NT2/D1 (cell line): ENCODE data around the gene TMEM132A.

Experiments
- SUZ12 ChIP-seq: IDR thresholded peaks from 2 replicates; pipeline ENCODE4 v1.6.1; 2011; ENCODE audit not compliant: insufficient read length, insufficient read depth; ENCODE audit errors: extremely low read depth
- YY1 ChIP-seq: IDR thresholded peaks from 2 replicates; pipeline ENCODE4 v1.6.1; 2011; ENCODE audit not compliant: insufficient read length, insufficient read depth

- TF ChIP-seq SUZ12 (no peak), YY1 (no peak)
Measured at GRCh38 chr11:60953781-60954180, 29.5 kb downstream of the TMEM132A start.
